Body of pancreas (tissue), 4 donors: Measurements from ENCODE around the gene RIMS3.

Source experiments
- POLR2A ChIP-seq, 3 donors: fragments of 450-650 bp; IDR thresholded peaks; one replicate each; pipeline ENCODE4 v1.6.1; 2016; ENCODE audit warnings: antibody characterized with exemption in 3 of 3, mild to moderate bottlenecking in 2 of 3
- TF ChIP-seq, protein P1 (sequence below), 7 experiments: fragments of 450-650 bp in 4 of 7; fragments of 200-600 bp in 3 of 7; sonication (generic) in 3 of 7; IDR thresholded peaks; one replicate each; pipeline ENCODE4 v1.5.1; 2016 to 2019; ENCODE audit warnings: antibody characterized with exemption in 7 of 7

DNA sequence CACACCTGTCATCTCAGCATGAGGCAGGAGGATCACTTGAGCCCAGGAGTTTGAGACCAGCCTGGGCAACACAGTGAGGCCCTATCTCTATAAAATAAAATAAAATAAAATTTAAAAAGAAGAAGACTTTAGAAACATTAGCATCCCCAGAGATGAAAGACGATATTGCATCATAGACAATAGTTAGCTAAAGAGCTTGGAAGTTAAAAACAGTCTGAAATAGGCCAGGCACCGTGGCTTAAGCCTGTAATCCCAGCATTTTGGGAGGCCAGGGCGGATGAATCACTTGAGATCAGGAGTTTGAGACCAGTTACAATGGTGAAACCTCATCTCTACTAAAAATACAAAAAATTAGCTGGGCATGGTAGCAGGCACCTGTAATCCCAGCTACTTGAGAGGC, 59.3 kb downstream of the RIMS3 start:
- TF ChIP-seq, protein P1, sequence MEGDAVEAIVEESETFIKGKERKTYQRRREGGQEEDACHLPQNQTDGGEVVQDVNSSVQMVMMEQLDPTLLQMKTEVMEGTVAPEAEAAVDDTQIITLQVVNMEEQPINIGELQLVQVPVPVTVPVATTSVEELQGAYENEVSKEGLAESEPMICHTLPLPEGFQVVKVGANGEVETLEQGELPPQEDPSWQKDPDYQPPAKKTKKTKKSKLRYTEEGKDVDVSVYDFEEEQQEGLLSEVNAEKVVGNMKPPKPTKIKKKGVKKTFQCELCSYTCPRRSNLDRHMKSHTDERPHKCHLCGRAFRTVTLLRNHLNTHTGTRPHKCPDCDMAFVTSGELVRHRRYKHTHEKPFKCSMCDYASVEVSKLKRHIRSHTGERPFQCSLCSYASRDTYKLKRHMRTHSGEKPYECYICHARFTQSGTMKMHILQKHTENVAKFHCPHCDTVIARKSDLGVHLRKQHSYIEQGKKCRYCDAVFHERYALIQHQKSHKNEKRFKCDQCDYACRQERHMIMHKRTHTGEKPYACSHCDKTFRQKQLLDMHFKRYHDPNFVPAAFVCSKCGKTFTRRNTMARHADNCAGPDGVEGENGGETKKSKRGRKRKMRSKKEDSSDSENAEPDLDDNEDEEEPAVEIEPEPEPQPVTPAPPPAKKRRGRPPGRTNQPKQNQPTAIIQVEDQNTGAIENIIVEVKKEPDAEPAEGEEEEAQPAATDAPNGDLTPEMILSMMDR (IDR thresholded peaks at IDR 0.05), result no peak
- TF ChIP-seq POLR2A (IDR thresholded peaks at IDR 0.05), result no peak
